HG02973 (cell line): Measurements from ENCODE around the gene IQCH.

Experiments used
- ATAC-seq: cut with Tn5 transposase; IDR thresholded peaks from one replicate; pipeline ENCODE4 v1.9.1; 2021; ENCODE audit warnings: moderate library complexity; ENCODE audit not compliant: unreplicated experiment

Gene IQCH

DNA sequence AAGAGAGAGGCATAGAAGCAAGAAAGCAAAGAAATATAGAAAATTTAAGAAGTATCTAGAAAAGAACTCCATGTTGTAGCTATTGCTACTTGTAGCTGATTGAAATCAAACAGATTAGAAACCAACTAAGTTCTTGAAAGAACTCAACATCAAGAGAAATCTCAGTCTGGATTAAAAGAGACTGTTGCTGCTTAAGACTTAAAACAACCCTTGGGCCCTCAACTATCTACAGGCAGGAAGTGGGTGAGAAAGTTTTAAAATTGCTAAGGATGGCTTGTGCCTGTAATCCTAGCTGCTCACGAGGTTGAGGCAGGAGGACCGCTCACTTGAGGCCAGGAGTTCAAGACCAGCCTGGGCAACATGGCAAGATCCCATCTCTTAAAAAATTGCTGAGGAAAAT, 227.1 kb downstream of the IQCH start:
- ATAC-seq, result no peak

DNA sequence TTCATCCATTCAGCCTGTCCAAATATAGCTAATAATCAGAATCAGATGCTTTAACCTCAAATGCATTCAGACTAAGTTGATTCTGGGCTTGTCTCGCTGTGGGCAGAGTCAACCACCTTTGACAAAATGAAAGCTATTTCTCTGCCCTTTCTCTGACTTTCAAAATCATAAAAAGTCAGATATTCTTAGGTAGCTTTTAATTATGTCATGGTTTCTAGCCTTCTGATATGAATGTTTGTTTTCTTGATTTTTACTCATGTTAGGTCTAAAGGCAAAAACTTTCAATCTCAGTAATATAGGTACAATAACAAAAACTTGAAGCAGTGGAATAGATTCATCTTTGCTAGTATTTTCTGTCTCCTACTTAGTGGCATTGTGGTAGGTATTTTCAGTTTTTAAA, 241.0 kb downstream of the IQCH start:
- ATAC-seq, result no peak

GRCh38 chr15:67501177-67501835, 246.7 kb downstream of the IQCH start:
- no peak for ATAC-seq

DNA sequence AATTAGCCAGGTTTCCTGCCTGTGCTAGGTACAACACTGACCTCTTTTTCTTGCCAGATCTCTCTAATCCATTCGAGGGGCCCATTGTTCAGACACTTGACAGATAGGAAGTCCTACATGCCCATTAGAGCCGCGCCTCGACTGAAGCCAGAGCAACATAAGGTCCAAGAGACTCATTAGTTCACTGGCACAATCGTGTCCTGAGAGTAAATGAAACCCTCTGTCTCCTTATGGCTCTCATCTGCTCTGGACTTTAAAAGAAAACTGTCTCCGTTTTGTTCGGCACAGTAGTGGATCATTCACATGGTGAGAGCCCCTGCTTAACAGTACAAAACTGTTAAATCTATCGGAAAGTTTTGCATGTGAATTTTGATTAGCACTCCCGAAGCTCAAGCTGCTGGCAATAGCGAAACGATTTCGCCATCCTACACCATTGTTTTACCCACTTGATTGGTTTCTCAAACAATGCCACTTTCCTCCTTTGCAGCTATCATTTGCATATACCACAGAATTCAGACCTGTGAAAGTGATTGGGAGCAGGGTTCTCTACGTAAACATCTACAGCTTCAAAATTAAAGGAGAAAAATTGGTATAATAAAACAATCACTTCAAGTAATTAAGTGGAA, 247.4 kb downstream of the IQCH start:
- no peak for ATAC-seq

DNA sequence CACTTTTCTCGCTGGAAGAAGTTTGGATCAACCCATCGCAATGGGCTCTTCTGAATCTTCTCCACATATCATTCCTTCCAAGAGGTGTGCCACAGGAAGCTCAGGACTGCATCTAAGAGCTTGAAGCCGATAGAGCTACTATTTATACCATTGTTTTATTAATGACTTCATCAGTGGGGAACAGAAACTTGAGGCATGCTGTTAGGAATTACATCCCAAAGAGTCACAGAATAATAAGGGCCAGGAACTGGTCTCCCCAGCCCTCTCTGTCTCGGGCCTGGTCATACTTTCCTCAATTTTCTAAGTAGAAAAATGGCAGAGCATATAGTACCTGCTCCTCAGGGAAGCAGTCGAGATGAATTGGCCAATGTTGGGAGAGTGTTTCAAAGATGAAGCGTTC, 249.5 kb downstream of the IQCH start:
- no peak for ATAC-seq

DNA sequence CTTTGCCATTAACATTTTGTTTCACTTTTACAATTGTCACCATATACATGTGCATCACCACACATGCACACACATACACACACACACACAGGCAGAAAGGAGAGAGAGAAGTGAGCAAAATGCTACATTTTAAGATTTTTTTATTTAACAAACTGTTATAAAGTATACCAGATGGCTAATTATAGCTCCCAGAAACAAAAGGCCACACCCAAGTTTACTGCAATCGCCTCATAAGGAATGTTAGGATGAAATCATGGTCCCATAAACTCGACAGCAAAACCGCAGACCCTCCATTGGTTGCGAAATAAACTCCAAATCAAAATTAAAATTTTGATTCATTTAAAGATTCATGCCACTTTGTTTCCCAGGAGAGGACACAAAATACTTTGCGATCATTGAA, 250.2 kb downstream of the IQCH start:
- ATAC-seq, result no peak

DNA sequence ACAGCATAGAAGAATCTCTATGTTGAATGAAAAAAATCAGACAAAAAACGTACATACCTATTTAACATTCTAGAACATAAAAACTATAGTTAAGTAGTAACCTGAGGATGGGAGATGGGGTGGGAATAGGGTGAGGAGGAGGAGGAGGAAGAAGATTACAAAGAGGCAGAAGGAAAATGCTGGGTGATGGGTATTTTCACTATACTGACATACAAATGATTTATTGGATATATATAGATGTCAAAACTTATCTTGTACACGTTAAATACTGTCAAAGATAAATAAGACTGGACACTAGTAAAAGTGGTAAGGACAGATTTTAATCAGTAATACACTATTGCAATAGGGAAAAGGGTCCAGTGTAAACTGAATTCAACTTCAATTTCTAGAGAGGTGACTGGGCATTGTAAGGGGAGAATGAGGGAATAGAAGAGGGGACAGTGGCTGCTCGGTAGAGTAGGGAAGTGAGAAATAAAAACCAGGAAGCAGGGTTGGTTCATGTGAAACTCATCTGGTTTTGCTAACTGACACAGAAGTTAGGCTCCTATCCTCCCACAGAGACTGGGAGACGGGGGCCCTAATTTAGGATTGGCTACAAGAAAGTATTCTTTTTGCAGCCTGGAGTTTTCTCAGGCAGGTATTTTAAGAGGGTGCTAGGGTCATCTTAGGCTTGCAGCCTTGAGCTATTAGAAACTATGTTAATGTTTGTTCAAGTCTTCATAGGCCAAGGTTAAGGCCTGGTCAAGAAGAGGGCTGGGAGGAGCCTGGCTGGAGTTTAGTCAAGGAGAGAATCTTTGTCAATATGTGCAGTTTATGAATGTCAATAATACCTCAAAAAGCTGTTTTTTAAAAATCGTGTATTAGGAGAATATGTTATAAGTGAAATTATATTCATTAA, 251.3 kb downstream of the IQCH start:
- no peak for ATAC-seq

GRCh38 chr15:67506775-67507747, 252.5 kb downstream of the IQCH start:
- ATAC-seq, result no peak

DNA sequence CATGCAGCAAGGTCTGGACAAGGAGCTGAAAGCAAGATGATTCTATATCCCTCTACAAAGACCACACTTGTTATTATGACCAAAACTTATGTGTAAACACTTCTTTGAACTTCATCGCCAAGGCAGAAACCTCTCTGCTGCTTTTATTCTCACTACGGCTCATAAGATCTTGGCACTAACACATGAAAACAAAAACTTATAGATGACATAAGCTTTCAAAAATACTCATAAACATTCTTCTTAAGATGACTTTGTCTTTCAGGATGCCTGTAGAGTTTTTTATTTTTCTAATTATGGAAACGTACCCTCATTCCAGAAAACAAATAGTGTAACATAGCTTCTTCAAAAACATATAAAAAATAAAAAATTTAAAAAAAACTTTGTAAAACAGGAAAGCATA, 253.8 kb downstream of the IQCH start:
- ATAC-seq, result no peak

- no peak for ATAC-seq
Measured at GRCh38 chr15:67509918-67510317, 255.3 kb downstream of the IQCH start.

DNA sequence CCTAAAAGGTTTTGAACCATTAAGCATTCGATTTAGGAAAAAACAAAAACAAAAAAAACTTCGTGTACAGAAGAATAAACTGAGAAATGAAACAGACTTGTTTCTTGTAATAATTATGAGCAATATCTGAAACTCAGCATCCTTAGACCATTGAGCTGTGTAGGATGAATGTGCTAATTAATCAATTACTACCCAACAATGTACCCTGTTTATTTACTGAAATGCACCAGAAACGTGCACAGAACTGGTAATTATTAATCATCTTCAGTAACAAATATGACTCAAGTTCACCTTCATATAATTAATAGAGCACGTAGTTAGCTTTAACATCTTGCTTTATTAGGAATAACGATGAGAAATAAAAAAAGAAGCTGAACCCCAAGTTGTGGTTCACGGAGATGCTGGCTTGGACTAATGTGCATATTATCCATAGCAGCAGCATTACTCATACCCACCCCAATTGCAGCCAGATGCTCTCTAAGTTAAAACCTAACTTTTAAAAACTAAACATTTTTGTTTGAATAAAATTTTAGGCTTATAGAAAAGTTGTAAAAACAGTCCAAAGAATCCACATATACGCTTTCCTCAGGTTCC, 256.1 kb downstream of the IQCH start:
- ATAC-seq, result no peak

GRCh38 chr15:67511606-67512005, 257.0 kb downstream of the IQCH start:
- no peak for ATAC-seq

GRCh38 chr15:67512140-67512539, 257.6 kb downstream of the IQCH start:
- no peak for ATAC-seq

DNA sequence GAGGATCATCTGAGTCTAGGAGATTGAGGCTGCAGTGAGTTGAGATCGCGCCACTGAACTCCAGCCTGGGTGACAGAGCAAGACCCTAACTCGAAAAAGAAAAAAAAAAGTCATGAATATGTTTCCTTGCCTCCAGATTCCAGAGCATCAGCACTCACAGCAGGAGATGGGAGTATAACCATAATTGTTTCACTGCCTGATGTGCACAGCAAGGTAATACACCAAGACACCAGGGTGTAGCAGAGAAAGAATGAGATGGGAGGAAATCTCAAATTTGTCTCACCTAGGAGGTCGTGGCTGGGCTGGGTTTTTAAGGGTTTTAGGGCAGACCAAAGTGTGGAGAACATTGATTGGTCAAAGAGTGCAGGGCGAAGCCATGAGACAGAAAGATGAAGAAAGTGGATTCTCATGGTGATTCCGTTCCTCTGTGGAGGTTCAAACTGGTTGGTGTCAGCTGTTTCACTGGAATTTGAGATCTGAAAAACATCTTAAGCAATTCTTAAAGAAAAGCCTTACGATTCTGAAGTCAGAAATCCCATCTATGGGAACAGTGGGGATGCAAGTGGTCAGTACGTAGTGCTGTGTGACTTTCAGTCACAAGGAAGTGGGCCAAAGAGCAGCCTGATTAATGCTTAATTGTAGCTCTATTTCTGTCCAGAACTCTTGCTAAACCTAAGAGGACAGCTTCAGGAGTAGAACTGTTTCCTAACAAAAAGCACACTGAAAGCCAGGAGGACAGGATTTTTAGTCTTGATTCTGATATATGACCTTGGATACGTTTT, 258.5 kb downstream of the IQCH start:
- no peak for ATAC-seq

- ATAC-seq, result no peak
Measured at GRCh38 chr15:67515090-67515489, 260.5 kb downstream of the IQCH start.

DNA sequence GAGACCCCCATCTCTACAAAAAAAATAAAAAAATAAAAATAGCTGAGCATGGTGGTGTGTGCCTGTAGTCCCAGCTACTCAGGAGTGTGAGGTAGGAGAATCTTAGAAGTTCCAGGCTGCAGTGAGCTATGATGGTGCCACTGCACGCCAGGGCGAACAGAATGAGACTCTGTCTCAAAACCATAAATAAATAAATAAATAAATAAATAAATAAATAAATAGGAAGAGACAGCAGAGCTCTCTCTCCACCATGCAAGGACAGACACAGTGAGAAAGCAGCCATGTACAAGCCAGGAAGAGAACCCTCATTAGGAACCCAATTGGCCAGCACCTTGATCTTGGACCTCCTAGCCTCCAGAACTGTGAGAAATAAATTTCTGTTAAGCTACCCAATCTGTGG, 261.0 kb downstream of the IQCH start:
- ATAC-seq, result no peak

- ATAC-seq, result no peak
Measured at GRCh38 chr15:67520321-67521028, 265.9 kb downstream of the IQCH start.

DNA sequence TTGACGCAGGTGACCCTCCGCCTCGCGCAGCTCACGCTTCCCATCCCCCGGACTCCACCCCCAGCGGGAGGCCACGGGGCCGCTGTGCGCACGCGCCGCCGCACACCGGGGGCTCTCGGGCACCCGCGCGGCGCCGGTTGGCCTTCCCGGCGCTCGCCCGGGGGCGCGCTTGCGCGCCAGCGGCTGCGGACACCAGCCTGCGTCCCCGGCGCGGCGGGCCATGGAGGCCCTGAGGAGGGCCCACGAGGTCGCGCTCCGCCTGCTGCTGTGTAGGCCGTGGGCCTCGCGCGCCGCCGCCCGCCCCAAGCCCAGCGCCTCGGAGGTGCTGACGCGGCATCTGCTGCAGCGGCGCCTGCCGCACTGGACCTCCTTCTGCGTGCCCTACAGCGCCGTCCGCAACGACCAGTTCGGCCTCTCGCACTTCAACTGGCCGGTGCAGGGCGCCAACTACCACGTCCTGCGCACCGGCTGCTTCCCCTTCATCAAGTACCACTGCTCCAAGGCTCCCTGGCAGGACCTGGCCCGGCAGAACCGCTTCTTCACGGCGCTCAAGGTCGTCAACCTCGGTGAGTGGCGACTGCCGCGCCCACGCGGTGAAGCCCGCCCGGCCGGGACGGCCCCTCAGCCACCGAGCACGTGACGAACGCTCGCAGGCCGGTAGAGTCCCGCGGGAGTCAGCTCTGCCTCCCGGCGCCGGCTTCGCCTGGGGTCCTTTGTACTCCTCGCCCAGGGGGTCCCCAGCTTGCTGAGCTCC, 266.6 kb downstream of the IQCH start, which contains the start of gene C15orf61:
Gene C15orf61 (plus strand): TSS at position 103 of the 754 bp plus-strand sequence. CDS start 118 bp downstream, at position 221.
- peak; percentile 66 for ATAC-seq
